Stimulated activated CD8-positive, alpha-beta memory T cell treated with anti-CD3 and anti-CD28 coated beads, Interleukin-12 subunit alpha, Interleukin-12 subunit beta, amount 100 ng/mL, for 1 hour (primary cell): ENCODE results near the gene PINK1.
"Not testable (repeated sequence)": the region's sequence is repeated elsewhere in the genome, so short reads cannot be mapped to it uniquely, and the experiment has no call there.

Source experiments
- DNase-seq: peaks from one replicate; pipeline ENCODE4 v3.0.0-alpha.2; 2020; ENCODE audit warnings: low read depth

Gene PINK1

GRCh38 chr1:20645414-20645813 is 12.2 kb downstream of the PINK1 start:
- no peak for DNase-seq

GRCh38 chr1:20648438-20648837 is 15.2 kb downstream of the PINK1 start:
- DNase-seq = no peak

DNA sequence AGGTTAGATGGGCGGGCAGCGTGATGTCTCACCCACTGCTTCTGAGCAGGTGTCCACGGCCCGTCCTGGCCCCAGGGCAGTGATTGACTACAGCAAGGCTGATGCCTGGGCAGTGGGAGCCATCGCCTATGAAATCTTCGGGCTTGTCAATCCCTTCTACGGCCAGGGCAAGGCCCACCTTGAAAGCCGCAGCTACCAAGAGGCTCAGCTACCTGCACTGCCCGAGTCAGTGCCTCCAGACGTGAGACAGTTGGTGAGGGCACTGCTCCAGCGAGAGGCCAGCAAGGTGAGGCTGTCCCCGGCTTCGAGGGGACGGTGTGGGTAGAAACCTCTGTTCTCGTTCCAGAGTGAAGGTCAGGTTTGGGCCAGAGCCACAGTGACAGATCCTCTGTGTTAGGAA is 15.7 kb downstream of the PINK1 start:
- no peak for DNase-seq

DNA sequence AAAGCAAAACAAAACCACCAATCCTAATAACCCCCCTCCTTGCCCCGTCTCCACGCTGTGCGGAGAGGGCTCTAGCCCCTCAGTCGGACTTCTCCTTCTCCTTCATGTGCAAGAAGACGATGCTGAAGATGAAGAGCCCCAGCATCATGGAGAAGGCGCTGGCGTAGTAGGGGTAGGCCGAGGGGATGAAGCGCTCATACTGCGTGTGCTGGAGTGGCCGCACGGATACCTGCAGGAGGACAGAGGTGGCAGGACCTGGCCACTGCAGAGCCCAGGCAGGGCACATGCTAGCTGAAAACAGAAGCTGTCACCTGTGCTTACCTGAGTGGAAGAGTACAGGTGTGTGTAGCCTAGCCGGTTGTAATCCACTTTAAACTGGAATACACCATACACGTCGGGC is 19.0 kb downstream of the PINK1 start:
- no peak for DNase-seq

- no peak for DNase-seq
These were observed 20.9 kb downstream of the PINK1 start for GRCh38 chr1:20654104-20654690.

DNA sequence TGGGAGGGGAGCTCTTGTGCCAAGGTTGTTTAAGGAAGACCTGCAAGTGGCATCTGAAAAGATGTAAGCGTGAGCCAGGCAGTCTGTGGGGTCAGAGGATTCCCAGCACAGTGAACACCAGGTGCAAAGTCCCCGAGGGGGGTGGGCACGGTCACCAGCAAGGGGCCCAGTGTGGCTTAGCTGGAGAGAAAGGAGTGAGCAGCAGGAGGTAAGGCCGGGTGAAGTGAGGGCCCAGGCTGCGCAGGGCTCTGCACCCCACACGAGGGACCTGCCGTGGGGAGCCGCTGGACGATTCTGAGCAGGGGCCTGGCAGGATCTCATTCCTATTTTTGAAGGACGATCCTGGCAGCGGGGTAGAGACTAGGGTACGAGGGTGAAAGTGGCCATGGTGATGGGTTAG is 23.8 kb downstream of the PINK1 start:
- no peak for DNase-seq

DNA sequence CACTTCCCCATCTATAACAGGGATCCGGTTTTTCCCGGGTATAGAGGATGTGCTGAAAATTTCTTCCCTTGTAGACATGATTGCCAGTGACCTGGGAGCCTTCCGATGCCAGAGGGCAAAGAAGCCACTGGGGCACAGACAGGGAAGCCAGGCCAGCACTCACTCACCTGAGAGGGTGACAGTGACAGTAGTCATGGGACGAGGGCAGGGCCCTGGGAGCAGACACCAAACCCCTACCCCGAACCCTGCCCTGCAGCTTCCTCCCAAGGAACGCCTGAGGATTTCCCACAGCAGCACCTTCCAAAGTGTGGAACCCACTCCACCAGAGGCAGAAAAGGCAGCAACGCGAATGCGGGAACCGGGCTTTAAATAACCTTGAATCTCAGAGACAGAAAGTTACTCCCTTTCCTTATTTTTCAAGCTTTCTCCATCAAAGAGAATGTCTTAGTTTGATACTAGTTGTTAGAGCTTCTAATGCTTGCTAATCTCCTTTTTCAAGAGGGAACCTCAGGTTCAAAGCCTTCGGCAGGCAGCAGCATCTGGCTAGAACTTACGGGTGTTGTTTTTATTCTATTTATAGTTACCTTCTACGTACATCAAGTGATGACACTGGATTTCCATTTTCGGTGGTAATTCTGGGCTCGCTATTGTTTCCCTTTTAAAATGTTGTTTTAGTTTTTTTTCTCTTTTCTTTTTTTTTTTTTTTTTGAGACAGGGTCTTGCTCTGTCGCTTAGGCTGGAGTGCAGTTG is 25.1 kb downstream of the PINK1 start:
- no peak for DNase-seq

DNA sequence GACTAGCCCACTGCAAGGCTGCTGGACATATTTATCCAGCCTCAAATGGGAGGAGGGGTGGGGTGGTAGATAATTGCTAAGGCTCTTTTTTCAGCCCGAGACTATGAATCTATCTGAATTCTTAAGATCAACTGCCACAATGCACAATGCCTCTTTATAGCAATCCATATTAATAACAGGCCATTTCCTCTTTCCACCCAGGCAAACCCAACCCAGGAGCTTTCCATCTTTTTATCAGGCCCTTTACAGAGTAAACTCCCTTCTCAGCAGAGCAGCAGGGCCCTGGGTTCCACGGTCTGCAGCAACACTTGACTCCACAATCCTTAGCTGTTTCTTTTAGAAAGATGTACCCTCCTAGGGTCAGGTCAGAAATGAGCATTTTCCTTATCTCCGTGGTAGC is 27.1 kb downstream of the PINK1 start:
- no peak for DNase-seq

DNA sequence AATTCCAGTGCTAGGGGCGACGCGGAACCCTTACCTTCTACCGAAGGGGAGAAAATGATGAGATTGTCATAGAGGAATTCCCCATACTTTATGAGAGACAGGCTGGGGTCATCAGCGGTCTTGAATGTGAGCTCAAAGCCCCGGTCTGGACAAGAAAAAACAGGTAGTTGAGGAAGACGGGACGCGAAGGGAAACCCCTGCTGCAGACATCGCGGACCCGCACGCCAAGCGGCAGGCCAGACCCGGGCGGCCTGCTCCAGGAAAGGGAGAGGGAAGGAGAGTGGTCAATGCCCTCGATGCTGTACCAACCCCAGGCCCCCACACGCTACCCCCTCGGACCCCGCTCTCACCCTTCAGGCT is 27.6 kb downstream of the PINK1 start:
- no peak for DNase-seq

DNA sequence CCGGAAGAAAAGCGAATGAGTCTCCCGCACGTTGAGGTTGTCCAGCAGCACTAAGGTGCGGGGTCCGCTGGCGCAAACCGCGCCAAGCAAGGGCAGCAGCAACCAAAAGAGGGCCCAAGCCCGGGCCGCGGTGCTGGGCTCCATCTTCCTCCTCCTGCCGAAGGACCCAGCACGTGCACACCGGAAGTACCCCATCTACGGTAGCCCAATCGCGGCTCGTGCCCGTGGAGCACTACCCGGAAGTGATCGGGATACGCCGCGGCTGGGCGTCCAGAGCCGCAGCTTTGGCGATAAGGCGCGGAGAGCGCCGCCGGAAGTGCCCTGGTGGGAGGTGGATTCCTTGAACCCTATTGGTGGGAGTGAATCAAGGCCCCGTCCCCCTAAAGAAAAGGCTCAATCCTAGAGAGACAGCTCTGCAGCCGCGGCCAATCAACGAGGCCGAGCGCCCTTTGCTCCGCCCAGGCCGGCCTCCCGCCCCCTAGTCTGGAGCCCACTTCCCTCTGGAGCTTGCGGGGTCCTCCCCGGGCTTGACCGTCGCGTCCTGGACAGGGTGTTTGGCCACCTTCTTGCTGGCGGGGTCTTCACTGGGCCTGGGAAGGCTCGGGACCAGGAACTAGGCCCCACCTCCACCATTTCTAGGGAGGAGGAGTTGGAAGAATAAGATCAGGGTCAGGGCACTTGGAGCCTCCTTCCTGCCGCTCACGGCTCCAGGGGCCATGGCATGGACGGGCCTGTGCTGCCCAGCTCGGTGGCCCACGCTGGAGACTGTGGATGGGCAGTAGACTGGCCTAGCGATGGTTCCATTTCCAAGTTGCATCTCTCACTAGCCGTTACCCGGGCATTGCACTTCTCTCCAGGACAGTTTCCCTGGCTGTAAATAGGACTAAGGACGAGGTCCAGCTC is 28.2 kb downstream of the PINK1 start, which contains the start of gene DDOST:
DDOST (minus strand) TSS at position 163 of the 903 bp plus-strand sequence; CDS start at position 144, 19 bp downstream.
- peak; percentile 88 for DNase-seq

GRCh38 chr1:20662110-20662475 is 28.8 kb downstream of the PINK1 start:
- no peak for DNase-seq

DNA sequence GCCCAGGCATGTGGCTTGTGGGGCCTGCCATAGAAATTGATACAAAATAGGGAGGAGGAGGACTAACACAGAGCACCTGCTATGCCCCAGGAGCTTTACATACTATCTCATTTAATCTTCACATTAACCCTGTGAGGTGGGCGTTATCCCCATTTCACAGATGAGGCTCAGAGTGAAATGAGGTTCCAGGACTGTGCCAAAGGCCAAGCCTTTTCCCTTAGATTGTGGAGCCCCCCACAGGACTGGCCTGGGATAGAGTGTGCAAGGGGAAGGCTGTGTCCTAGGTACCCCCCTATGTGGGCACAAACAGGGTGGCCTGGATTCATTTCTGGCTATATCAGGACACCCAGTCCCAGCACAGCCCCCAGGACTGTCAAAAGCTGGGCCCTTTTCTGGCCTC is 30.1 kb downstream of the PINK1 start:
- DNase-seq = no peak

- DNase-seq = no peak
These were observed 30.9 kb downstream of the PINK1 start for GRCh38 chr1:20663969-20664715.

DNA sequence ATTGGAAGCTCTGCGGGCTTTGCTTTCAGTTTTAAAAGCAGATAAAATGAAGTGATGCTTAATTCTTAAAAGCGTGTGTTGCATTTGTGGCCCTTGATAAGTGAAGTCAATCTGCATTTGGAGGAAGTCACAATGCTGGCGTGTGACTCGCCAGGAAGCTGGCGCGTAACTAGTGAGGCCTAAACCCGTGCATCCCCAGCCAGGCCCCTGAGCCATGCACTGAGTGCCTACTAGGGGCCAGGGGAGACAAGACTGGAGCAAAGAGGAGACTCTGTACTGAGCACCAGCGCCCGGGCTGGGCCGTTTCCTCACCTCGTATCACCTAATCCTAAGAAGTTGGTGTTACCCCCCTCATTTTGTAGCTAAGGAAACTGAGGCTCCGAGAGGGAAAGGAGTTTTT is 32.5 kb downstream of the PINK1 start:
- DNase-seq = no peak

- DNase-seq = no peak
These were observed 32.9 kb downstream of the PINK1 start for GRCh38 chr1:20666146-20666545.

GRCh38 chr1:20666804-20667203 is 33.5 kb downstream of the PINK1 start:
- DNase-seq = no peak

GRCh38 chr1:20668581-20668980 is 35.3 kb downstream of the PINK1 start:
- DNase-seq = no peak

- no peak for DNase-seq
These were observed 37.7 kb downstream of the PINK1 start for GRCh38 chr1:20670936-20671335.

DNA sequence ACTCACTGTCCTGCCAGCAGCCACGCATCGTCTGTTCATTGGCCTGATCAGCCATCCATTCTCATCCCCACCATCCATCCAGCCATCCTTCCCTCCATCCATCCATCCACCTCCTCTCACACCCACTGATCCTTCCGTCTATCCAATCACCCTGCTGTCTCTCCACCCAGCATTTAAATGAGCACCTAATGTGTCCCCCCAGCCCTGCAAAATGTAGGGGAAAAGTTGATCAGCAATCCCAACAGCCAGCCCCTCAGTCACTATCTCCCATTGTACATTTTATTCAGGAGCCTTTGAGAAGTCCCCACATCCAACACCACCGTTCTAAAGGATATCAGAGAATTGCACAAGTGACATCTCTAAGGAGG is 39.0 kb downstream of the PINK1 start:
- DNase-seq = no peak

DNA sequence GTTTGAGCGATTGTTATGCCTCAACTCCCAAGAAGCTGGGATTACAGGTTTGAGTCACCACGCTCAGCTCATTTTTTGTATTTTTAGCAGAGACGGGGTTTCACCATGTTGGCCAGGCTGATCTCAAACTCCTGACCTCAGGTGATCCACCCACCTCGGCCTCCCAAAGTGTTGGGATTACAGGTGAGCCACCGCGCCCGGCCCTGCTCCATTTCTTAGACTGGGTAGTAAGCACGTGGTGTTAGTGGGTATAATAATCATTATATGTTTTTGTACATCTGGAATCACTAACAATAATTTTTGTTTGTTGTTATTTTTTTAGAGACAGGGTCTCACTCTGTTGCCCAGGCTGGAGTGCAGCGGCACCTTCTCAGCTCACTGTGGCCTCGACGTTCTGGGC is 40.4 kb downstream of the PINK1 start:
- DNase-seq = not testable (repeated sequence)

DNA sequence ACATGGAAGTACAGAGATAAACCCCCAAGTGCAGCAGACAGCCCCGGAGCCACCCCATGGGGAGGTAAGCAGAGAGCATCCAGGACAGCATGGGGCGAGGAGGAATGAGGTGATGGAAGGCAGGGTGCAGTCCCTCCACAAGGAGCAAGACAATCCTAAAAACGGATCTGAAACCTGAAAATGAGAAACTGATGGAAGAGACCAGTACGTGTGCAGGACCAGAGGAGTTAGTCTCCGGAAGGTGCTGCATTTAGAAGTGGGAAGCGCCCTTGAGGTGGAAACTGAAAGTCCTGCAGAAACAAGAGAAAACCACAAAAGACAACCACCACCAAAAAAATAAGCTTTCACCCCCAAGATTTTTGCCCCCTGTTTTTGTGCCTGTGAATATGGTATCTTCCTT is 45.3 kb downstream of the PINK1 start:
- no peak for DNase-seq

DNA sequence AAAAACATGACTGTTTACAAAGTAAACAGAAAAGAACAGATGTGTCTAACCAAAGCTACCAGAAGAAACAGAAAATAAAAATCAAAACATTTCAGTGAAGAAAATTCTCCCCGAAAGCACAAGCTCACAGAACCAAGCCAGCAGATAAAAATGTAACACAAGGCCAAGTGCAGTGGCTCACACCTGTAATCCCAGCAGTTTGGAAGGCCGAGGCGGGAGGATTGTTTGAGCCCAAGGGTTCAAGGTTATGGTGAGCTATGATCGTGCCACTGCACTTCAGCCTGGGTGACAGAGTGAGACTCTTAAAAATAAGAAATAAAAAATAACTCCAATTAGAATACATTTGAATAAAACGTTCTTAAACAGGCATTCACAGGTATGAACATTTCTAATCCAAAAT is 47.0 kb downstream of the PINK1 start:
- no peak for DNase-seq
